ENCODE measurements around the gene OR2F1. TPM values are rescaled to one million over a fixed set of nuclear protein-coding genes. Genes with fewer than 3 reads are reported as not detected.

The OR2F1 gene
- total RNA-seq, 1 donor from 2014 or later = not detected

DNA sequence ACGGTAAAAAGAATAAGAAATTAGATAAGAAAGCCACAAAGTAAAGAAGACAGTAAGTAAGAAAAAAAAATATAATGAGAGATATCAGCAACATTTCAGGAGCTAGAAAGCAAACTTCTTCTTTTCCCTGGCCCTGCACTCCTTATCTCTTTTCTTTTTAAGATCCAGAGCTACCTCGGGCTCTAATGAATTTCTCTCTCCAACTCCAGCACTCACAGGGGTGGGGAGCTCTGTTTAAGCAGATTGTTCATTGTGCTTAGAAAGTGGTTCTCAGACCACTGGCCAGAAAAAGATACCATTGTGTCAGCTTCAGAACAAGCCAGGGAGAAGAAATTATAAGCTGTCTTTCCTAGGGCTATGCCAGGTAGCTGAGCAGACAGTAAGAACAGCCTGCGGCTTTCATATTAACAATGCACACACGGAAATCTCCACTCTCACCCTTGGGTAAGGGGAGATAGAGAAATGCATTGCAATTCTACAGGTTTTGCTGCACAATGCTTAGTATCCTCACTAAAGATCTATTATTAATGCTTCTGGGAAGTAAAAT lies 19.3 kb downstream of the OR2F1 start:
- no peaks in the 10 kb centered on the region for H3K9me3 ChIP-seq
- DNase-seq (ENCODE audit: extremely low spot score in 2 of 2) = no peak
- H3K27me3 ChIP-seq = no peaks in the 10 kb centered on the region
- no peaks in the 10 kb centered on the region for H3K4me1 ChIP-seq
- H3K27ac ChIP-seq = no peak overlapping the region
- intact Hi-C loops (cut with DNase I) = no loop called here
- TF ChIP-seq, protein P1, sequence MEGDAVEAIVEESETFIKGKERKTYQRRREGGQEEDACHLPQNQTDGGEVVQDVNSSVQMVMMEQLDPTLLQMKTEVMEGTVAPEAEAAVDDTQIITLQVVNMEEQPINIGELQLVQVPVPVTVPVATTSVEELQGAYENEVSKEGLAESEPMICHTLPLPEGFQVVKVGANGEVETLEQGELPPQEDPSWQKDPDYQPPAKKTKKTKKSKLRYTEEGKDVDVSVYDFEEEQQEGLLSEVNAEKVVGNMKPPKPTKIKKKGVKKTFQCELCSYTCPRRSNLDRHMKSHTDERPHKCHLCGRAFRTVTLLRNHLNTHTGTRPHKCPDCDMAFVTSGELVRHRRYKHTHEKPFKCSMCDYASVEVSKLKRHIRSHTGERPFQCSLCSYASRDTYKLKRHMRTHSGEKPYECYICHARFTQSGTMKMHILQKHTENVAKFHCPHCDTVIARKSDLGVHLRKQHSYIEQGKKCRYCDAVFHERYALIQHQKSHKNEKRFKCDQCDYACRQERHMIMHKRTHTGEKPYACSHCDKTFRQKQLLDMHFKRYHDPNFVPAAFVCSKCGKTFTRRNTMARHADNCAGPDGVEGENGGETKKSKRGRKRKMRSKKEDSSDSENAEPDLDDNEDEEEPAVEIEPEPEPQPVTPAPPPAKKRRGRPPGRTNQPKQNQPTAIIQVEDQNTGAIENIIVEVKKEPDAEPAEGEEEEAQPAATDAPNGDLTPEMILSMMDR (IDR thresholded peaks at IDR 0.05) = no peak
- TF ChIP-seq POLR2A (IDR thresholded peaks at IDR 0.05) = no peak
- no peak for TF ChIP-seq POLR2AphosphoS5 (IDR thresholded peaks at IDR 0.05; ENCODE audit: insufficient read depth in 1 of 2, low read depth in 1 of 2)
- H3K4me3 ChIP-seq = no peak overlapping the region
- no peaks in the 10 kb centered on the region for H3K36me3 ChIP-seq

DNA sequence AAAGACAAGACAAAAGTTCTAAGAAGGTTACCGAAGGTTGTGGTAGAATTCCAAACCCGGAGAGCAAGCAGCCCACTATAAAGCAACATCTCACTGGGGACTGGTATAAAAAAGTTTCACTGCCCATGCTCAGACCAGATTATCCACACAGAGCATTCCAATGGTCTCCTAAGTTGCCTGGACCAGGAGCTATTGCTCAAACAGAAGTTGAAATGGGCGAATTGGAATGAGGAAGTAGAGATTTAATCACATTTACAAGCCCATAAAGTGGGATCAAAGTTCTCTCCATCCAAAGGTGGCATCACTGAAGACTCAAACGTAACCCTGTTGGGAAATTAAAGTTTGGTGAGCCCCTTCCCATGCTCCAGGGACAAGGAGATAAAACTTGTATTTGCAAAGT lies 19.8 kb downstream of the OR2F1 start:
- TF ChIP-seq POLR2AphosphoS5 (IDR thresholded peaks at IDR 0.05; ENCODE audit: insufficient read depth in 1 of 2, low read depth in 1 of 2) (no peak), POLR2A (IDR thresholded peaks at IDR 0.05) (no peak)
- TF ChIP-seq, protein P1 (IDR thresholded peaks at IDR 0.05) = no peak
- H3K9me3 ChIP-seq = no peaks in the 10 kb centered on the region
- intact Hi-C loops (cut with DNase I) = no loop called here
- no peaks in the 10 kb centered on the region for H3K4me1 ChIP-seq
- no peak for DNase-seq (ENCODE audit: extremely low spot score in 2 of 2)
- no peaks in the 10 kb centered on the region for H3K27me3 ChIP-seq
- no peak overlapping the region for H3K4me3 ChIP-seq
- no peak overlapping the region for H3K27ac ChIP-seq
- H3K36me3 ChIP-seq = no peaks in the 10 kb centered on the region

DNA sequence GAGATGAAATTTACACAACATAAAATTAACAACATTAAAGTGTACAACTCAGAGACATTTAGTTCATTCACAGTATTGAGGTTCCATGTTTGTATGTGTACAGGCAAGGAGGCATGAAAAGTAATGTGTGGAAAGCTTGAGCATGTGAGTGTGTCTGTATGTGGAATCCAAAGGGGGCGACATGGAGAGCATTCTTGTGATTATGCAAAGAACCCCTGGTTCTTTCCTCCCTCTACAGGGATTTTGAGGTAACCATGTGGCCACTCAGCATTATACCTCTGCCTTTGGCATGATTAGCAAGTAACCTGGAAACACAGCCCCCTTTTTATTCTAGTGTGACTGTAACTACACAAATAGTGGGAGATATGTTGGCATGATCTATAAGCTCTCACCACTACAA lies 21.0 kb downstream of the OR2F1 start:
- Histone ChIP-seq H3K27ac (no peak overlapping the region), H3K4me1 (no peaks in the 10 kb centered on the region), H3K27me3 (no peaks in the 10 kb centered on the region), H3K4me3 (no peak overlapping the region), H3K9me3 (no peaks in the 10 kb centered on the region), H3K36me3 (no peaks in the 10 kb centered on the region)
- TF ChIP-seq POLR2A (IDR thresholded peaks at IDR 0.05) = no peak
- TF ChIP-seq, protein P1 (IDR thresholded peaks at IDR 0.05) = no peak
- TF ChIP-seq POLR2AphosphoS5 (IDR thresholded peaks at IDR 0.05; ENCODE audit: insufficient read depth in 1 of 2, low read depth in 1 of 2) = no peak
- DNase-seq (ENCODE audit: extremely low spot score in 2 of 2) = no peak
- intact Hi-C loops (cut with DNase I) = no loop called here

DNA sequence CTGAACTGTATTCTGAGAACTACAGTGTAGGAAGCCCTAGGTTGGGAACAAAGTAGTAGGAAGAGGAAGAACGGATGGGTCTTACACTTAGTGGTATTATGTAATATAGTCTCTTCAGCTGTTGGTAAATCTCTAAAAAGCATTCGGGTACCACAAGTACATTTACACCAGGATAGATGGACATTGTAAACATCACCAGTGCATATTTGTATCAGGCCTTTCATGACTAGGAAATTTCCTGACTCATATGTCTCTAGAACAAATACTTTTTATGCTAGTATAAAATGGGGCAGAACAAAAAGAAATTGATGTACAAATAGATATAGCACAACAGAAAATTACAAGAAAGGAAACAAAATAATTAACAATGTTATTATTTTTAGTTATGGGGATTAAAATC lies 23.9 kb downstream of the OR2F1 start:
- Histone ChIP-seq H3K27ac (no peak overlapping the region), H3K27me3 (no peaks in the 10 kb centered on the region), H3K4me1 (no peaks in the 10 kb centered on the region), H3K4me3 (no peak overlapping the region), H3K9me3 (no peaks in the 10 kb centered on the region), H3K36me3 (no peaks in the 10 kb centered on the region)
- no peak for DNase-seq (ENCODE audit: extremely low spot score in 2 of 2)
- TF ChIP-seq POLR2AphosphoS5 (IDR thresholded peaks at IDR 0.05; ENCODE audit: insufficient read depth in 1 of 2, low read depth in 1 of 2) = no peak
- TF ChIP-seq POLR2A (IDR thresholded peaks at IDR 0.05) = no peak
- TF ChIP-seq, protein P1 (IDR thresholded peaks at IDR 0.05) = no peak
- intact Hi-C loops (cut with DNase I) = no loop called here

DNA sequence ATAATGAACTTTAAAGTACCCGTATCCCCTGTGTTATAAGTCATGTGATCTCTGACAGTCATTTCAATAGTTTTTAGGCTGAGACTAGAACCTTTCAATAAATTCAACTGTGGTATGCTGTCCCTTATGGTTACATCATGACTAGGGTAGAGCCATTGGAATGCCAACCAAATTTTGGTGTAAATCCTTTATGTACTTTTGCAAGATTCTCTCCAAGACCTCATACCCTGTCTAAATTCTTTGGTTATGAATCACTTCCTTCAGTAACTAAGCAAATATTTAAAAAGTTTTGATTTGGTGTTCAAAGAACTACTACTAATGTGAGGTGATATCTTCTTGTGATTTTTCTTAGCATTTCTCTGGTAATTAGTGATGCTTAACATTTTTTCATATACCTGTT lies 24.7 kb downstream of the OR2F1 start:
- Histone ChIP-seq H3K36me3 (no peaks in the 10 kb centered on the region), H3K4me3 (no peak overlapping the region), H3K27me3 (no peaks in the 10 kb centered on the region), H3K4me1 (no peaks in the 10 kb centered on the region), H3K9me3 (no peaks in the 10 kb centered on the region), H3K27ac (no peak overlapping the region)
- DNase-seq (ENCODE audit: extremely low spot score in 2 of 2) = no peak
- intact Hi-C loops (cut with DNase I) = no loop called here
- TF ChIP-seq, protein P1 (IDR thresholded peaks at IDR 0.05) = no peak
- TF ChIP-seq POLR2A (IDR thresholded peaks at IDR 0.05) (no peak), POLR2AphosphoS5 (IDR thresholded peaks at IDR 0.05; ENCODE audit: insufficient read depth in 1 of 2, low read depth in 1 of 2) (no peak)
